Trophoblast cell (in vitro differentiated cells and primary cell): Measurements from ENCODE around the gene HHAT.

ENCODE experiments used
- DNase-seq, 2 donors: peaks; one replicate each; pipeline ENCODE4 v3.0.0-alpha.2; 2016
- H2AFZ ChIP-seq: 2 replicates; pipeline ENCODE4 v1.6.1; 2013; ENCODE audit warnings: low read length, moderate library complexity, mild to moderate bottlenecking; ENCODE audit not compliant: insufficient read depth, poor library complexity
- H2AK5ac ChIP-seq: 2 replicates; pipeline ENCODE4 v1.6.1; 2013; ENCODE audit warnings: mild to moderate bottlenecking, low read length
- H2BK120ac ChIP-seq: 2 replicates; pipeline ENCODE4 v1.6.1; 2013; ENCODE audit warnings: low read length, mild to moderate bottlenecking, moderate library complexity; ENCODE audit not compliant: insufficient read depth, poor library complexity
- H2BK12ac ChIP-seq: 2 replicates; pipeline ENCODE4 v1.6.1; 2013; ENCODE audit warnings: mild to moderate bottlenecking, low read length, moderate library complexity
- H2BK5ac ChIP-seq: 2 replicates; pipeline ENCODE4 v1.6.1; 2013; ENCODE audit warnings: low read length, low read depth, moderate library complexity, mild to moderate bottlenecking; ENCODE audit not compliant: poor library complexity
- H3K14ac ChIP-seq: 2 replicates; pipeline ENCODE4 v1.6.1; 2013; ENCODE audit warnings: mild to moderate bottlenecking, low read length
- H3K18ac ChIP-seq: 2 replicates; pipeline ENCODE4 v1.6.1; 2013; ENCODE audit warnings: mild to moderate bottlenecking, low read length
- H3K23ac ChIP-seq: 2 replicates; pipeline ENCODE4 v1.6.1; 2013; ENCODE audit warnings: low read length
- H3K27ac ChIP-seq: 2 replicates; pipeline ENCODE4 v1.5.1; 2013; ENCODE audit warnings: low read depth, mild to moderate bottlenecking, inconsistent platforms, low read length, moderate library complexity
- H3K27me3 ChIP-seq: 2 replicates; pipeline ENCODE4 v1.6.1; 2013; ENCODE audit warnings: inconsistent platforms, mild to moderate bottlenecking, low read length, moderate library complexity; ENCODE audit not compliant: insufficient read depth
- H3K36me3 ChIP-seq, 2 experiments: 1 replicate in 1 of 2; 2 replicates in 1 of 2; pipeline ENCODE4 v1.6.1; 2013; ENCODE audit warnings: low read length in 2 of 2, mild to moderate bottlenecking in 2 of 2, moderate library complexity in 1 of 2; ENCODE audit not compliant: insufficient read depth in 2 of 2, control insufficient read depth in 1 of 2
- H3K4ac ChIP-seq: 2 replicates; pipeline ENCODE4 v1.6.1; 2013; ENCODE audit warnings: low read depth, mild to moderate bottlenecking, low read length, moderate library complexity
- H3K4me1 ChIP-seq, 2 experiments: 1 replicate in 1 of 2; 2 replicates in 1 of 2; pipeline ENCODE4 v1.6.1; 2013; ENCODE audit warnings: low read length in 2 of 2, mild to moderate bottlenecking in 2 of 2, moderate library complexity in 1 of 2; ENCODE audit not compliant: insufficient read depth in 2 of 2, control insufficient read depth in 1 of 2
- H3K4me2 ChIP-seq: 2 replicates; pipeline ENCODE4 v1.6.1; 2013; ENCODE audit warnings: inconsistent platforms, mild to moderate bottlenecking, low read length, moderate library complexity
- H3K4me3 ChIP-seq: 2 replicates; pipeline ENCODE4 v1.5.1; 2013; ENCODE audit warnings: mild to moderate bottlenecking, low read depth, low read length, inconsistent platforms
- H3K79me1 ChIP-seq: one replicate; pipeline ENCODE4 v1.6.1; 2013; ENCODE audit warnings: low read length
- H3K79me2 ChIP-seq: 2 replicates; pipeline ENCODE4 v1.6.1; 2013; ENCODE audit warnings: low read length, mild to moderate bottlenecking; ENCODE audit not compliant: control insufficient read depth, insufficient read depth, poor library complexity
- H3K9ac ChIP-seq: 2 replicates; pipeline ENCODE4 v1.6.1; 2013; ENCODE audit warnings: mild to moderate bottlenecking, low read length
- H3K9me3 ChIP-seq: 2 replicates; pipeline ENCODE4 v1.6.1; 2013; ENCODE audit warnings: low read depth, mild to moderate bottlenecking, control low read depth, inconsistent platforms, low read length; ENCODE audit not compliant: insufficient read depth
- H4K12ac ChIP-seq: 2 replicates; pipeline ENCODE4 v1.6.1; 2013; ENCODE audit warnings: low read depth, mild to moderate bottlenecking, low read length, moderate library complexity
- H4K8ac ChIP-seq: 2 replicates; pipeline ENCODE4 v1.6.1; 2013; ENCODE audit warnings: low read depth, mild to moderate bottlenecking, low read length, moderate library complexity
- H4K91ac ChIP-seq: one replicate; pipeline ENCODE4 v1.6.1; 2013; ENCODE audit warnings: low read depth, mild to moderate bottlenecking, low read length, moderate library complexity
- WGBS: extraction: QIAGEN DNeasy Blood & Tissue Kit; methylation state at CpG from one replicate; pipeline ENCODE4 v1.1.7; 2013; ENCODE audit warnings: missing lambda C conversion rate; ENCODE audit not compliant: insufficient read length, insufficient coverage; ENCODE audit errors: extremely low coverage; 5-methylcytosine and 5-hydroxymethylcytosine counted together

HHAT gene

GRCh38 chr1:210437781-210438180 is 109.1 kb downstream of the HHAT start:
- Histone ChIP-seq H3K79me1 (peaks cover 15% of the 10 kb centered on the region), H3K4me3 (no peak overlapping the region), H3K9me3 (peaks cover 2% of the 10 kb centered on the region), H3K36me3 (no peaks in the 10 kb centered on the region), H3K4me2 (no peak overlapping the region), H3K27me3 (no peaks in the 10 kb centered on the region), H2BK12ac (peak overlapping the region; percentile 54), H2BK5ac (no peak overlapping the region), H4K8ac (no peak overlapping the region), H3K4me1 (peaks cover 14% of the 10 kb centered on the region in 2 experiments), H2AFZ (no peak overlapping the region), H3K79me2 (peaks cover 2% of the 10 kb centered on the region), H2BK120ac (peak overlapping the region; percentile 58), H3K4ac (no peak overlapping the region), H3K18ac (no peak overlapping the region), H3K14ac (no peak overlapping the region), H4K91ac (peak overlapping the region; percentile 52), H3K9ac (no peak overlapping the region), H3K27ac (no peak overlapping the region), H4K12ac (no peak overlapping the region), H3K23ac (no peak overlapping the region), H2AK5ac (no peak overlapping the region)
- peak in 1 of 2 donors; percentile 19 for DNase-seq
- no CpG with 5 or more reads among the region's 1 CpG for WGBS

DNA sequence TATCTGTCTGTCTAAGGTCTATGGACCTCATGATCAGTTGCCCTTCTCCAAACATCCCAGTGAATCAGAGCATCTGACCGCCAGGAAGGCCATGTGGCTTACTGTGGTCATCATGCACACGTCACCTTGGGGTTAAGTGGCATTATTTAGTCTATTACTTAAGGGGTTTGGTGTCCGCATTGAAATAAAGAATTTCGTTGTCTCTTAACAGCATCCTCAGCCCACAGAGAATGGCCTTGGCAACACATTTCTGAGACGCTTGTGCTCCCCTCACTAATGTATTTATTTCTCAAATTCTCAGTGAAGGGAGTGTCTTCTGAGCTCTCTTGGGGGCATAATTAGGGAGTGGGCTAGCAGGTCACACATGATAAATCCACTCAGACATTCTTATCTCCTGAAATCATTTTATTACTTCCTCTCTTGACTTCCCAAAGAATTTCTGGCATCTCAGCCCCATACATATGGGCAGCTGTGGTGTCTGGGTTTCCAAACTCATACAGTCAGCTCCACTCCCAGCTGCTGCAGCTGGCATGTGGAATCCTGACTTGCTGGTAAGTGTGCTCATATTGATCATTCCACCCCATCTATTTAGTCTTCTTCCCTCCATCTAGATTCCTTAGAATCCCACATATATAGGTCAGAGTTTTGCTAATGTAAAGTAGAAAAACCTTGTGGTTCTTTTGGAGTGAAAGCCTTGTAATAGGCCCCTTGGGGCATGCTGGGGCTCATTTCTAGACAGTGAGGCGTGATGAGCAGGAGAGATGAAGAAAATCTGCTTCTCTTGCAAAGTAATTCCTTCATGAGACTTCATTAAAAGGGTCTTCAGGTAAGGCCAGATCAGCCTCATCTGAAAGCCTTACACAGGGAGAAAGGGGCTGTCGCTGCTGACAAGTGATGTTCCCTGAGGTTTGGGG is 110.5 kb downstream of the HHAT start:
- peaks cover 15% of the 10 kb centered on the region for H3K79me1 ChIP-seq
- no peak overlapping the region for H2AFZ ChIP-seq
- H3K18ac ChIP-seq, result no peak overlapping the region
- no peak overlapping the region for H3K4ac ChIP-seq
- peaks cover 14% of the 10 kb centered on the region in 2 experiments for H3K4me1 ChIP-seq
- no peaks in the 10 kb centered on the region for H3K36me3 ChIP-seq
- H2BK12ac ChIP-seq, result peak overlapping the region; percentile 89
- H3K79me2 ChIP-seq, result peaks cover 2% of the 10 kb centered on the region
- no peak overlapping the region for H3K23ac ChIP-seq
- H3K27me3 ChIP-seq, result no peaks in the 10 kb centered on the region
- DNase-seq, result peak; percentile 93 to 95
- H4K8ac ChIP-seq, result no peak overlapping the region
- H2BK120ac ChIP-seq, result peak overlapping the region; percentile 86
- peak overlapping the region; percentile 80 for H4K91ac ChIP-seq
- no CpG with 5 or more reads among the region's 7 CpGs for WGBS
- peak overlapping the region; percentile 26 for H3K14ac ChIP-seq
- H3K9me3 ChIP-seq, result peaks cover 2% of the 10 kb centered on the region
- no peak overlapping the region for H3K9ac ChIP-seq
- H2AK5ac ChIP-seq, result peak overlapping the region; percentile 88
- H4K12ac ChIP-seq, result no peak overlapping the region
- no peak overlapping the region for H3K4me3 ChIP-seq
- H2BK5ac ChIP-seq, result peak overlapping the region; percentile 84
- peak overlapping the region; percentile 16 for H3K4me2 ChIP-seq
- peak overlapping the region; percentile 81 for H3K27ac ChIP-seq

DNA sequence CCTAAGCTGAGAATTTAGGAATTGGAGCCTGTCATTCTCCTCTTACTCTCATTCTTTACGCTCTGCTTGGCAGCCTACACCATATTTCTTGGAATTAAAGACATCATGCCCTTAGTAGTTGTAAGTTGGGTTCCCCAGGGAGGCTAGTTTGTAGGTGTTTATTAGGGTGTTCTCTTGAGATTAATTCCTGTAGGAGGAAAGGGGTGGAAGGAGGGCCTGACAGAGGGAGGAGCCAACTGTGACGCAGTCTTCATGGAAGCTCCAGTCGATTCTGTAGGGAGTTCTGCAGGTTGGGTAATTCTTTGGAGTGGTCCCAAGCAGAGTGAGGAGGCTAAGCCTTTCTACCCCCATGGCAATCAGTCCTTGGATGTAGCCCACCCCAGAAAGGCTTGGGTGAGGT is 111.4 kb downstream of the HHAT start:
- Histone ChIP-seq H3K9ac (no peak overlapping the region), H4K8ac (peak overlapping the region; percentile 32), H3K4me2 (no peak overlapping the region), H3K79me1 (peaks cover 15% of the 10 kb centered on the region), H3K27me3 (no peaks in the 10 kb centered on the region), H3K14ac (peak overlapping the region; percentile 61), H2BK5ac (no peak overlapping the region), H3K23ac (no peak overlapping the region), H3K36me3 (no peaks in the 10 kb centered on the region), H3K4ac (peak overlapping the region; percentile 13), H3K79me2 (peaks cover 2% of the 10 kb centered on the region), H2BK120ac (peak overlapping the region; percentile 76), H2BK12ac (peak overlapping the region; percentile 88), H4K12ac (no peak overlapping the region), H3K18ac (peak overlapping the region; percentile 51), H3K9me3 (peaks cover 2% of the 10 kb centered on the region), H3K27ac (peak overlapping the region; percentile 81), H3K4me1 (peaks cover 14% of the 10 kb centered on the region in 2 experiments), H2AFZ (no peak overlapping the region), H4K91ac (peak overlapping the region; percentile 63), H2AK5ac (peak overlapping the region; percentile 76), H3K4me3 (no peak overlapping the region)
- DNase-seq, result no peak
- WGBS, result no CpG with 5 or more reads among the region's 3 CpGs

- WGBS, result no CpG with 5 or more reads among the region's 1 CpG
- no peak for DNase-seq
Measured at GRCh38 chr1:210441028-210441427, 112.3 kb downstream of the HHAT start.

More at GRCh38 chr1:210441028-210441427, 112.3 kb downstream of the HHAT start:
- Histone ChIP-seq H4K91ac (no peak overlapping the region), H2BK120ac (no peak overlapping the region), H3K9ac (no peak overlapping the region), H3K36me3 (no peaks in the 10 kb centered on the region), H3K14ac (no peak overlapping the region), H2AK5ac (no peak overlapping the region), H2AFZ (no peak overlapping the region), H3K79me2 (peaks cover 2% of the 10 kb centered on the region), H3K4me1 (peaks cover 14 to 16% of the 10 kb centered on the region in 2 experiments), H2BK12ac (no peak overlapping the region), H3K4me2 (no peak overlapping the region), H4K12ac (no peak overlapping the region), H3K18ac (no peak overlapping the region), H3K4ac (no peak overlapping the region), H3K79me1 (peaks cover 15% of the 10 kb centered on the region), H2BK5ac (no peak overlapping the region), H3K9me3 (peaks cover 2% of the 10 kb centered on the region), H3K4me3 (no peak overlapping the region), H3K27me3 (no peaks in the 10 kb centered on the region), H3K23ac (no peak overlapping the region), H3K27ac (no peak overlapping the region), H4K8ac (no peak overlapping the region)
